ENCODE results near the gene NUDT6.
A peak's percentile ranks its signal among the peaks of the same experiment; 100 is the strongest.
"Not testable (repeated sequence)": the region's sequence is repeated elsewhere in the genome, so short reads cannot be mapped to it uniquely, and the experiment has no call there.

The NUDT6 gene

GRCh38 chr4:122879001-122879400, 43.4 kb downstream of the NUDT6 start:
- TF ChIP-seq CTCF (conservative IDR thresholded peaks at IDR 0.05; ENCODE audit: low read depth, low read length): no peak
- no peak overlapping the region for H3K4me3 ChIP-seq (ENCODE audit: low read length)
- no peak for DNase-seq (ENCODE audit: low read depth)

GRCh38 chr4:122876456-122876855, 45.9 kb downstream of the NUDT6 start:
- no peak for DNase-seq (ENCODE audit: low read depth)
- no peak overlapping the region for H3K4me3 ChIP-seq (ENCODE audit: low read length)
- TF ChIP-seq CTCF (conservative IDR thresholded peaks at IDR 0.05; ENCODE audit: low read depth, low read length): no peak

- no peak overlapping the region for H3K4me3 ChIP-seq (ENCODE audit: low read length)
- no peak for DNase-seq (ENCODE audit: low read depth)
- TF ChIP-seq CTCF (conservative IDR thresholded peaks at IDR 0.05; ENCODE audit: low read depth, low read length): no peak
Observed at GRCh38 chr4:122875949-122876348, 46.4 kb downstream of the NUDT6 start.

GRCh38 chr4:122873821-122874593, 48.4 kb downstream of the NUDT6 start:
- DNase-seq (ENCODE audit: low read depth): peak; percentile 69
- TF ChIP-seq CTCF (conservative IDR thresholded peaks at IDR 0.05; ENCODE audit: low read depth, low read length): no peak
- H3K4me3 ChIP-seq (ENCODE audit: low read length): no peak overlapping the region

GRCh38 chr4:122873146-122873545, 49.3 kb downstream of the NUDT6 start:
- no peak for DNase-seq (ENCODE audit: low read depth)
- TF ChIP-seq CTCF (conservative IDR thresholded peaks at IDR 0.05; ENCODE audit: low read depth, low read length): no peak
- no peak overlapping the region for H3K4me3 ChIP-seq (ENCODE audit: low read length)

- DNase-seq (ENCODE audit: low read depth); H3K4me3 ChIP-seq (ENCODE audit: low read length): not testable (repeated sequence)
Observed at GRCh38 chr4:122868235-122868634, 54.2 kb downstream of the NUDT6 start.

- no peak for TF ChIP-seq CTCF (conservative IDR thresholded peaks at IDR 0.05; ENCODE audit: low read depth, low read length)
- no peak for DNase-seq (ENCODE audit: low read depth)
- H3K4me3 ChIP-seq (ENCODE audit: low read length): no peak overlapping the region
Observed at GRCh38 chr4:122865425-122865824, 57.0 kb downstream of the NUDT6 start.

All from retinal pigment epithelial cell (primary cell).